BLaER1 treated with 17β-estradiol and CSF1 and Interleukin-3, amounts not matched to agents 10 nM and 100 nM (cell line): ENCODE results near the gene CCDC152.
A peak's percentile ranks its signal among the peaks of the same experiment; 100 is the strongest.
"Not testable (repeated sequence)": the region's sequence is repeated elsewhere in the genome, so short reads cannot be mapped to it uniquely, and the experiment has no call there.

Experiments used
- H3K27ac ChIP-seq, 11 experiments: shearing (Covaris generic); formaldehyde crosslinking; 2 replicates each; pipeline ENCODE4 v1.8.1; 2022
- H3K27me3 ChIP-seq, 11 experiments: shearing (Covaris generic); formaldehyde crosslinking; 2 replicates each; pipeline ENCODE4 v1.8.1; 2022
- H3K36me3 ChIP-seq, 11 experiments: shearing (Covaris generic); formaldehyde crosslinking; 2 replicates each; pipeline ENCODE4 v1.8.1; 2022
- H3K4me1 ChIP-seq, 10 experiments: shearing (Covaris generic); formaldehyde crosslinking; 2 replicates each; pipeline ENCODE4 v1.8.1; 2022
- H3K4me2 ChIP-seq, 11 experiments: shearing (Covaris generic); formaldehyde crosslinking; 2 replicates each; pipeline ENCODE4 v1.8.1; 2022
- H3K4me3 ChIP-seq, 10 experiments: shearing (Covaris generic); formaldehyde crosslinking; 2 replicates each; pipeline ENCODE4 v1.8.1; 2022
- H3K9ac ChIP-seq, 11 experiments: shearing (Covaris generic); formaldehyde crosslinking; 2 replicates each; pipeline ENCODE4 v1.8.1; 2022
- H3K9me3 ChIP-seq, 11 experiments: shearing (Covaris generic); formaldehyde crosslinking; replicated peaks in 1 of 11; 2 replicates each; pipeline ENCODE4 v1.8.1; 2022
- H4K20me1 ChIP-seq, 11 experiments: shearing (Covaris generic); formaldehyde crosslinking; 2 replicates each; pipeline ENCODE4 v1.8.1; 2022
- Cebpa-rat ChIP-seq, 11 experiments: shearing (Covaris generic); IDR thresholded peaks; 2 replicates each; pipeline ENCODE4 v1.8.1; 2022

The CCDC152 gene

DNA sequence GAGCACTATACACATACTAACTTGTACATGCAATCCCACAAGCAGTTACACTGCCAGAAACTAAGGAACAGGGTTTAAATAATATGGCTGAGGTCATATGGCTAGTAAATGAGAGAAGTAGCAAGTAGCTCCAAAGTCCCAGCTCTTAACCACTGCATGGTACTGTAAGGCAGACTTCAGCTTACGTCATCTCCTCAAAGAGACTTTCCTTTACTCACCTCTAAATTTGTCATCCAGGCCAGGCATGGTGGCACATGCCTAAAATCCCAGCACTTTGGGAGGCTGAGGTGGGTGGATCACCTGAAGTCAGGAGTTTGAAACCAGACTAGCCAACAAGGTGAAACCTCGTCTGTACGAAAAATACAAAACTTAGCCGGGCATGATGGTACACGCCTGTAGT, 75.4 kb downstream of the CCDC152 start:
- no peak for TF ChIP-seq Cebpa-rat (IDR thresholded peaks at IDR 0.05)
- H3K4me3 ChIP-seq: no peak overlapping the region
- no peak overlapping the region for H3K27ac ChIP-seq
- no peak overlapping the region for H3K4me2 ChIP-seq
- H3K4me1 ChIP-seq: peaks cover 0 to 1% (median 0%) of the 10 kb centered on the region in 10 experiments; a peak in 3 of 20 replicates
- H3K9me3 ChIP-seq: peaks cover 16 to 32% (median 24%) of the 10 kb centered on the region in 11 experiments; a peak in 21 of 22 replicates
- no peaks in the 10 kb centered on the region for H4K20me1 ChIP-seq
- no peak overlapping the region for H3K9ac ChIP-seq
- no peaks in the 10 kb centered on the region for H3K36me3 ChIP-seq
- H3K27me3 ChIP-seq: no peaks in the 10 kb centered on the region

DNA sequence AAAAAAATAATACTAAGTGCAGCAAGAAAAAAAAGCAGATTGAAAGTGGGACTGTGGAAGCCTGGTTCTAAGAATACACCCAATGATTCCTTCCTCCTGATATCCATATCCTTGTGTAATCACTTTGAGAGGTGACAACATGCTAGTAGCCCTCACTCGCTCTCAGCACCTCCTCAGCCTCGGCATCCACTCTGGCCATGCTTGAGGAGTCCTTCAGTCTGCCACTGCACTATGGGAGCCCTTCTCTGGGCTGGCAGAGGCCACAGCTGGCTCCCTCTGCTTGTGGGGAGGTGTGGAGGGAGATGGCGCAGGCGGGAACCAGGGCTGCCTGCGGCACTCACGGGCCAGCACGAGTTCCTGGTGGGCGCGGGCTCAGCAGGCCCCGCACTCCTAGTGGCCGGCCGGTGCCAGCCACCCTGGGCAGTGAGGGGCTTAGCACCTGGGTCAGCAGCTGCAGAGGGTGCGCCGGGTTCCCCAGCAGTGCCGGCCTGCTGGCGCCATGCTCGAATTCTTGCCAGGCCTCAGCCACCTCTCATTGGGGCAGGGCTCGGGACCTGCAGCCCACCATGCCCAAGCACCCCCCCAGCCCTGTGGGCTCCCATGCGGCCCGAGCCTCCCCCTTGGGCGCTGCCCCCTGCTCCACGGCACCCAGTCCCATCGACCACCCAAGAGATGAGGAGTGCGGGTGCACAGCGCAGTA, 79.6 kb downstream of the CCDC152 start:
- no peaks in the 10 kb centered on the region for H3K27me3 ChIP-seq
- no peaks in the 10 kb centered on the region for H4K20me1 ChIP-seq

DNA sequence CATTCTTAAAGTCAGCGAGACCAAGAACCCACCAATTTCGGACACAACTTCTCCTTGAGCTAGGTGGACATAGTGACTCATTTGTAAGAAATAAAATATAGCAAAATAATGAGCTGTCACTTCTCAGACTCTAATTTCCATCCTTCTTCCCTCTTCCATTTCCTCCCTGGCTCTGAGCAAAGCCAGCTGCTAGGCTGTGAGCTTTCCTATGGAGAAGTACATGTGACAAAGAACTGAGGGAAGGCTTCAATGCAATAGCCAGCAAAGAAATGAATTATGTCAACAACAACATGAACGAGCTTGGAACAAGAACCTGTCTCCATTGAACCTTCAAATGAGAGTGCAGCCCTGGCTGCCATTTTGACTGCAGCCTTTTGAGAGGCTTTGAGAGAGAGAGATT, 81.0 kb downstream of the CCDC152 start:
- H3K4me3 ChIP-seq: 0 out of 20 replicates have a peak overlapping the region, but pooled peaks of 1 of the 10 experiments have one; percentile 3
- H3K9ac ChIP-seq: no peak overlapping the region
- no peaks in the 10 kb centered on the region for H3K36me3 ChIP-seq
- peaks cover 16 to 41% (median 25%) of the 10 kb centered on the region in 11 experiments; a peak in 21 of 22 replicates for H3K9me3 ChIP-seq
- no peak for TF ChIP-seq Cebpa-rat (IDR thresholded peaks at IDR 0.05)
- peaks cover 0 to 45% (median 17%) of the 10 kb centered on the region in 10 experiments; a peak in 14 of 20 replicates for H3K4me1 ChIP-seq
- no peaks in the 10 kb centered on the region for H3K27me3 ChIP-seq
- peak overlapping the region in 3 of 11 experiments; percentile 3 to 57 (median 40); a peak in 3 of 22 replicates for H3K27ac ChIP-seq
- no peaks in the 10 kb centered on the region for H4K20me1 ChIP-seq
- peak overlapping the region in 3 of 11 experiments; percentile 20 to 86 (median 70); a peak in 6 of 22 replicates for H3K4me2 ChIP-seq

More for the DNA sequence above, 79.6 kb downstream of the CCDC152 start:
- H3K27ac ChIP-seq: no peak overlapping the region
- H3K4me2 ChIP-seq: no peak overlapping the region
- no peak overlapping the region for H3K9ac ChIP-seq
- H3K4me3 ChIP-seq: no peak overlapping the region
- TF ChIP-seq Cebpa-rat (IDR thresholded peaks at IDR 0.05): no peak
- no peaks in the 10 kb centered on the region for H3K36me3 ChIP-seq
- peaks cover 16 to 38% (median 25%) of the 10 kb centered on the region in 11 experiments; a peak in 21 of 22 replicates for H3K9me3 ChIP-seq
- H3K4me1 ChIP-seq: peaks cover 0 to 43% (median 15%) of the 10 kb centered on the region in 10 experiments; a peak in 14 of 20 replicates

DNA sequence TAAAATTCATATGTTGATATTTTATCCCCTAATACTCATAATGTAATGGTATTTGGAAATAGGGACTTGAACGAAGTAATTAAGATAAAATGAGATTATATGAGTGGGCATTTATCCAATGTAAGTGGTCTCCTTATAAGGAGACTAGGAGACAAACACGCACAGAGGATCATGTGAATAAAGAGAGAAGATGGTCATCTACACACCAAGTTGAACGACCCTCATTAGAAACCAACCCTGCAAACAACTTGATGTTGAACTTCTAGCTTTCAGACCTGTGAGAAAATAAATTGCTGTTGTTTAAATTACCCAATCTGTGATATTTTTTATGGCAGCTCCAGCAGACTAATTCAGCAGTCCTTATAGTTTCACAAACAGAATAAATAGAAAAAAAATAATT, 82.6 kb downstream of the CCDC152 start:
- no peak for TF ChIP-seq Cebpa-rat (IDR thresholded peaks at IDR 0.05)
- H3K4me1 ChIP-seq: peaks cover 0 to 45% (median 17%) of the 10 kb centered on the region in 10 experiments; a peak in 14 of 20 replicates
- H3K9ac ChIP-seq: no peak overlapping the region
- H4K20me1 ChIP-seq: no peaks in the 10 kb centered on the region
- no peaks in the 10 kb centered on the region for H3K27me3 ChIP-seq
- H3K4me2 ChIP-seq: peak overlapping the region in 2 of 11 experiments; percentile 70 to 86; a peak in 2 of 22 replicates
- H3K27ac ChIP-seq: peak overlapping the region in 5 of 11 experiments; percentile 44 to 82 (median 71); a peak in 8 of 22 replicates
- peaks cover 16 to 55% (median 28%) of the 10 kb centered on the region in 11 experiments; a peak in 21 of 22 replicates for H3K9me3 ChIP-seq
- H3K36me3 ChIP-seq: no peaks in the 10 kb centered on the region
- H3K4me3 ChIP-seq: no peak overlapping the region

DNA sequence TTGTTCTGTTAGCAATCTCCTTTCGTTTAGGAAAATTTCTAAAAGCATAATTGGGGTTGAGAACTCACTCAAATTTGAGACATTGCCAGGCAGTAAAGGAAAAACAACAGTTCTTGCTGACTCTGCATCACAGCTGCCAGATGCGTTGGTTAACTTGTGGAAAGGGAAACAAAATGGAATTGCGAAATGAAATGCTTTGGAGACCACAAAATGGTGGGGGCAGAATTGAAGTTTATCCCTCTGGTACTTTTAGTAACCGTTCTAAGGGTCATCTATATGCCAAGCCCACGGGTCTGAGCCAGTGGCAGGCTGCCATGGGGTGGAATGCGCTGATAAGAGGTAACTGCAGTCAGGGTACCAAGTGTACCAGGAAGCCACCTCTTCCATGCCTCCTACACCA, 83.7 kb downstream of the CCDC152 start:
- Histone ChIP-seq H3K4me3 (no peak overlapping the region; a peak in 3 of 20 replicates), H3K27me3 (no peaks in the 10 kb centered on the region), H3K9ac (peak overlapping the region in 5 of 11 experiments; percentile 19 to 69 (median 58); a peak in 8 of 22 replicates), H3K27ac (peak overlapping the region in 10 of 11 experiments; percentile 36 to 82 (median 70); a peak in 19 of 22 replicates), H4K20me1 (no peaks in the 10 kb centered on the region), H3K9me3 (peaks cover 9 to 45% (median 19%) of the 10 kb centered on the region in 11 experiments; a peak in 21 of 22 replicates), H3K4me1 (peaks cover 0 to 45% (median 17%) of the 10 kb centered on the region in 10 experiments; a peak in 14 of 20 replicates), H3K4me2 (peak overlapping the region in 9 of 11 experiments; percentile 4 to 86 (median 64); a peak in 15 of 22 replicates), H3K36me3 (no peaks in the 10 kb centered on the region)
- TF ChIP-seq Cebpa-rat (IDR thresholded peaks at IDR 0.05): peak in 10 of 11 experiments; percentile 54 to 90 (median 77); a peak in 18 of 22 replicates

DNA sequence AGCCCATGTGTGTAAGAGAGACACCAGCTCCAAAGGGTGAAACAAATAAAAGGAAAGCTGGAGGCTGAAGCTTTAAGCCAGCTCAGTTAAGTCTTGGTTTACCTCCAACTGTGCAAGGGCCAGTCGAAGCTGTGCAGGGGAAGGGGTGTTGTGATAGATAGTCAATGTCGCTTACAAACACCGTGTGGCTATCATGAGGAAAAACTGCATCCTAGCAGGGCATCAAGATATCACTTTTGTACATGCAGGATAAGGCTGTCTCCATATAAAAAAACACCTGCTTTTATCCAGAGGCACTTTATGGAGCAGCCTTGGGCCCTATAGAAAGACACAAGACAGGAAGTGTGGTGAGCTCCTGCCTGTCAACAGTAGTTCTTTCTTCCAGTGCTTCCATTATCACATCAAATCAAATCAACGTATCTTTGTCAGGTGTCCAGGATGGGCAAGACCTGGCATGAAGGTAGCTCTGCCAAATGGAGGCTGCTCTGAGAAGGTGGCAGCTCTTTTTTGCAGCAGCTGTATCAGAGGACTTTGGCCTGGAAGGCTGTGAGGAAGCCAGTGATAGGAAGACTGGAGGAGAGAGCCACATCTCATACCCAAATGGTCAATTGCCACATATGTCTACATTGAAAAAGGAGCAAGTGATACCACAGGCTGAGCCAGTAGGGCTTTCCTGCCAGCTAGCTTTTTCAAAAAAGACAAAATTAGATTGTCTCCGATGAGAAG, 84.4 kb downstream of the CCDC152 start:
- peaks cover 6 to 38% (median 12%) of the 10 kb centered on the region in 11 experiments; a peak in 21 of 22 replicates for H3K9me3 ChIP-seq
- H3K4me2 ChIP-seq: peak overlapping the region in 8 of 11 experiments; percentile 39 to 86 (median 67); a peak in 14 of 22 replicates
- peaks cover 0 to 45% (median 17%) of the 10 kb centered on the region in 10 experiments; a peak in 14 of 20 replicates for H3K4me1 ChIP-seq
- no peak overlapping the region for H3K4me3 ChIP-seq
- no peaks in the 10 kb centered on the region for H3K36me3 ChIP-seq
- no peak for TF ChIP-seq Cebpa-rat (IDR thresholded peaks at IDR 0.05)
- H4K20me1 ChIP-seq: no peaks in the 10 kb centered on the region
- no peaks in the 10 kb centered on the region for H3K27me3 ChIP-seq
- H3K27ac ChIP-seq: peak overlapping the region in 10 of 11 experiments; percentile 36 to 82 (median 70); a peak in 18 of 22 replicates
- peak overlapping the region in 3 of 11 experiments; percentile 53 to 69 (median 58); a peak in 6 of 22 replicates for H3K9ac ChIP-seq

DNA sequence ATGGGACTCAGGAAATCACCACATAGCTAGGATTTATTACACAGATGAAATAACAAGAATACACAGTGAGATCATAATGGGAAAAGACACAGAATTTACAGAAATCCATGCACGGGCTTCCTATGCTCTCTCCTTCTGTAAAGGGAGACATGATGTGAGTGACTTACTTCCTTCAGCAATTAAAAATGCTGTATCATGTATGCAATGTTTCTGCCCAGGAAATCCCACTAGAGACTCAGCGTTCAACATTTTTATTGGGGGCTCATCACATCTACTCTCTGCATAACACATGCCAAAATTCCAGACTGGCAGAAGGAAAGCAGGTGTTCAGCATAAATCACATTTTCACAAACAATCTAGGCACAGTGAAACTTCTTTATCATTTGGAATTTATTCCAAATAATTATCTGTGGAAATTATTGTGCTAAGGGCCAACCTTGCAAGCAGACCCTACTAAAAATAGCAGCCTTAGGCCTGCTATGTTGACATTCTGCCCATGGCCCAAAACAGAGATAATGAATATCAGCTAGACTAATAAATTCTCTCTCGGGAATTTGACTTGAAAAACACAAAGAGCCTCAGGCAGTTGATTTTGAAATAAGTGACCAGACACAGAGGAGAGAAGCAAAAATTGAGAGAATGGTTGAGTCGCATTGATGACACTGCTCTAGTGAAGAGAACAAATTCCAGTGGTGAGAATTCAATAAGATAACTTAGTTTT, 86.5 kb downstream of the CCDC152 start:
- no peaks in the 10 kb centered on the region for H3K27me3 ChIP-seq
- H3K9ac ChIP-seq: no peak overlapping the region
- peaks cover 0 to 29% (median 4%) of the 10 kb centered on the region in 11 experiments; a peak in 11 of 22 replicates for H3K9me3 ChIP-seq
- H3K4me2 ChIP-seq: no peak overlapping the region
- H3K27ac ChIP-seq: no peak overlapping the region
- peaks cover 0 to 38% (median 17%) of the 10 kb centered on the region in 10 experiments; a peak in 14 of 20 replicates for H3K4me1 ChIP-seq
- H3K36me3 ChIP-seq: no peaks in the 10 kb centered on the region
- no peak for TF ChIP-seq Cebpa-rat (IDR thresholded peaks at IDR 0.05)
- no peaks in the 10 kb centered on the region for H4K20me1 ChIP-seq
- no peak overlapping the region for H3K4me3 ChIP-seq

DNA sequence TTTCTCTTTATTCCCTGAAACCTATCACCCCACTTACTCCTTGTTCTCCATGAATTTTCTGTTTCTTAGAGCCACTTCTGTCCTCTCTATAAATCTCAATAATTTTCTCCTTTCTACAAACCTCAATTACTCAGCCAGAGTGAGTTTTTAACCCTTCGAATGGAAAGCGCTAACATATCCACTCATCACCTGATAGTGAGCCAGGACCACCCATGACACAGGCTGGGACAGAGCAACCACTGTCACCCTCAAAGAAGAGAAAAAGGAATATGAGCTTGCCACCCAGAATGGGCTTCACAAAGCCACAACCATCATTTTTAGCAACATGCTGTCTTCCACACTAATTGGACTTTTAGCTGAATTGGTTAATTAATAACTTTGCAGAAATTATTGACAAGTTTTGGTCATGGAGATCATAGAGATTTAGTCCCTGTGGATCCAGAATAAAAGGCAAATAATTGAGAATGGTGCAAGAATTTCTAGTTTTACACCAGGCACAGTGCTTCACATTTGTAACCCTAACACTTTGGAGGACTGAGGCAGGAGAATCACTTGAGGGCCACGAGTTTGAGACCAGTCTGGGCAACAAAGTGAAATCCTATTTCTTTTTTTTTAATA, 87.2 kb downstream of the CCDC152 start:
- no peaks in the 10 kb centered on the region for H3K27me3 ChIP-seq
- no peak overlapping the region for H3K27ac ChIP-seq
- no peak for TF ChIP-seq Cebpa-rat (IDR thresholded peaks at IDR 0.05)
- peaks cover 0 to 34% (median 17%) of the 10 kb centered on the region in 10 experiments; a peak in 14 of 20 replicates for H3K4me1 ChIP-seq
- H3K9ac ChIP-seq: no peak overlapping the region
- H3K4me3 ChIP-seq: no peak overlapping the region
- H3K9me3 ChIP-seq: peaks cover 0 to 29% (median 5%) of the 10 kb centered on the region in 11 experiments; a peak in 11 of 22 replicates
- no peaks in the 10 kb centered on the region for H3K36me3 ChIP-seq
- no peaks in the 10 kb centered on the region for H4K20me1 ChIP-seq
- H3K4me2 ChIP-seq: no peak overlapping the region

DNA sequence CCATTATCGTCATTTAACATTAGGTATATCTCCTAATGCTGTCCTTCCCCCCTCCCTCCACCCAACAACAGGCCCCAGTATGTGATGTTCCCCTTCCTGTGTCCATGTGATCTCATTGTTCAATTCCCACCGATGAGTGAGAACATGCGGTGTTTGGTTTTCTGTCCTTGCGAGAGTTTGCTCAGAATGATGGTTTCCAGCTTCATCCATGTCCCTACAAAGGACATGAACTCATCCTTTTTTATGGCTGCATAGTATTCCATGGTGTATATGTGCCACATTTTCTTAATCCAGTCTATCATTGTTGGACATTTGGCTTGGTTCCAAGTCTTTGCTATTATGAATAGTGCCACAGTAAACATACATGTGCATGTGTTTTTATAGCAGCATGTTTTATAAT, 87.8 kb downstream of the CCDC152 start:
- Histone ChIP-seq H3K4me1 (peaks cover 0 to 29% (median 17%) of the 10 kb centered on the region in 10 experiments; a peak in 14 of 20 replicates), H3K9me3 (peaks cover 0 to 29% (median 5%) of the 10 kb centered on the region in 11 experiments; a peak in 11 of 22 replicates)
- not testable (repeated sequence) for H3K4me3 ChIP-seq, H3K4me2 ChIP-seq, H3K36me3 ChIP-seq, H3K27ac ChIP-seq, H3K9ac ChIP-seq, H3K27me3 ChIP-seq, H4K20me1 ChIP-seq
